H9 (cell line): ENCODE results near the gene OTUD4. TPM values are rescaled to one million over a fixed set of nuclear protein-coding genes. Genes with fewer than 3 reads are reported as not detected.
"Not testable (repeated sequence)": the region's sequence is repeated elsewhere in the genome, so short reads cannot be mapped to it uniquely, and the experiment has no call there.

Source experiments
- DNase-seq: peaks from one replicate; pipeline ENCODE4 v3.0.0-alpha.2; 2017
- H2AFZ ChIP-seq: one replicate; pipeline ENCODE4 v1.6.1; 2013; ENCODE audit warnings: mild to moderate bottlenecking, low read length, control low read depth, moderate library complexity
- H2AK5ac ChIP-seq: 2 replicates; pipeline ENCODE4 v1.6.1; 2013; ENCODE audit warnings: low read length, control low read depth, mixed read lengths; ENCODE audit not compliant: insufficient read length
- H2BK120ac ChIP-seq: one replicate; pipeline ENCODE4 v1.6.1; 2013; ENCODE audit warnings: low read depth, mild to moderate bottlenecking, low read length, control low read depth, inconsistent platforms; ENCODE audit not compliant: poor library complexity, severe bottlenecking
- H2BK12ac ChIP-seq: 2 replicates; pipeline ENCODE4 v1.6.1; 2013; ENCODE audit warnings: low read length, control low read depth, mixed read lengths, low read depth; ENCODE audit not compliant: insufficient read length
- H2BK15ac ChIP-seq: 2 replicates; pipeline ENCODE4 v1.6.1; 2013; ENCODE audit warnings: low read depth, low read length, control low read depth
- H2BK20ac ChIP-seq: one replicate; pipeline ENCODE4 v1.6.1; 2013; ENCODE audit warnings: low read depth, mild to moderate bottlenecking, low read length, control low read depth, inconsistent platforms; ENCODE audit not compliant: poor library complexity, severe bottlenecking
- H2BK5ac ChIP-seq: 2 replicates; pipeline ENCODE4 v1.6.1; 2013; ENCODE audit warnings: low read length, control low read depth, mixed read lengths; ENCODE audit not compliant: insufficient read length
- H3K14ac ChIP-seq: 2 replicates; pipeline ENCODE4 v1.6.1; 2013; ENCODE audit warnings: low read length, control low read depth; ENCODE audit not compliant: insufficient read depth
- H3K18ac ChIP-seq: 2 replicates; pipeline ENCODE4 v1.6.1; 2013; ENCODE audit warnings: low read depth, mild to moderate bottlenecking, mixed read lengths, low read length, control low read depth; ENCODE audit not compliant: insufficient read length
- H3K23ac ChIP-seq: 2 replicates; pipeline ENCODE4 v1.6.1; 2013; ENCODE audit warnings: low read length, control low read depth, mixed read lengths, low read depth; ENCODE audit not compliant: insufficient read length
- H3K23me2 ChIP-seq: 2 replicates; pipeline ENCODE4 v1.6.1; 2013; ENCODE audit warnings: low read depth, mild to moderate bottlenecking, mixed read lengths, low read length, control low read depth; ENCODE audit not compliant: insufficient read length, poor library complexity, severe bottlenecking
- H3K27ac ChIP-seq: 2 replicates; pipeline ENCODE4 v1.5.1; 2013; ENCODE audit warnings: low read length, control low read depth, mixed read lengths, low read depth; ENCODE audit not compliant: insufficient read length
- H3K27me3 ChIP-seq: 2 replicates; pipeline ENCODE4 v1.6.1; 2013; ENCODE audit warnings: low read length, control low read depth, inconsistent platforms; ENCODE audit not compliant: insufficient read depth
- H3K4ac ChIP-seq: 2 replicates; pipeline ENCODE4 v1.6.1; 2013; ENCODE audit warnings: low read depth, mild to moderate bottlenecking, control low read depth, inconsistent platforms, low read length, moderate library complexity
- H3K4me1 ChIP-seq: 2 replicates; pipeline ENCODE4 v1.6.1; 2013; ENCODE audit warnings: low read length, control low read depth, inconsistent platforms; ENCODE audit not compliant: insufficient read depth
- H3K4me2 ChIP-seq: 2 replicates; pipeline ENCODE4 v1.6.1; 2013; ENCODE audit warnings: low read length, control low read depth, mixed read lengths; ENCODE audit not compliant: insufficient read length, insufficient read depth
- H3K56ac ChIP-seq: 2 replicates; pipeline ENCODE4 v1.6.1; 2013; ENCODE audit warnings: low read depth, mild to moderate bottlenecking, mixed read lengths, low read length, control low read depth; ENCODE audit not compliant: insufficient read length
- H3K79me1 ChIP-seq: 2 replicates; pipeline ENCODE4 v1.6.1; 2013; ENCODE audit warnings: low read depth, mild to moderate bottlenecking, moderate library complexity, low read length, control low read depth, inconsistent platforms; ENCODE audit not compliant: insufficient read depth, poor library complexity, severe bottlenecking
- H3K79me2 ChIP-seq: 2 replicates; pipeline ENCODE4 v1.6.1; 2013; ENCODE audit warnings: low read length, control low read depth, inconsistent platforms; ENCODE audit not compliant: insufficient read depth
- H3K9ac ChIP-seq: 2 replicates; pipeline ENCODE4 v1.6.1; 2013; ENCODE audit warnings: low read length, control low read depth, mixed read lengths; ENCODE audit not compliant: insufficient read length; ENCODE audit errors: extremely low read depth
- H3K9me3 ChIP-seq: one replicate; pipeline ENCODE4 v1.6.1; 2013; ENCODE audit warnings: low read depth, low read length, inconsistent platforms; ENCODE audit not compliant: control insufficient read depth
- H3T11ph ChIP-seq: one replicate; pipeline ENCODE4 v1.6.1; 2013; ENCODE audit warnings: mild to moderate bottlenecking, low read length, control low read depth, inconsistent platforms
- H4K20me1 ChIP-seq: one replicate; pipeline ENCODE4 v1.6.1; 2013; ENCODE audit not compliant: control insufficient read depth, insufficient read length, insufficient read depth
- H4K5ac ChIP-seq: 2 replicates; pipeline ENCODE4 v1.6.1; 2013; ENCODE audit warnings: low read depth, mild to moderate bottlenecking, mixed read lengths, low read length, control low read depth; ENCODE audit not compliant: insufficient read length
- H4K8ac ChIP-seq: replicated peaks from 2 replicates; pipeline ENCODE4 v1.6.1; 2013; ENCODE audit warnings: low read length, control low read depth, mixed read lengths, low read depth; ENCODE audit not compliant: insufficient read length
- H4K91ac ChIP-seq: 2 replicates; pipeline ENCODE4 v1.6.1; 2013; ENCODE audit warnings: low read depth, mild to moderate bottlenecking, moderate library complexity, mixed read lengths, low read length, control low read depth; ENCODE audit not compliant: insufficient read length
- H3K27ac Mint-ChIP-seq, 3 experiments: 2 replicates in 2 of 3; 3 replicates in 1 of 3; pipeline ENCODE4 v1.8.0; 2020 to 2021; ENCODE audit warnings: mixed read lengths in 3 of 3, mild to moderate bottlenecking in 1 of 3, moderate library complexity in 1 of 3
- H3K27me3 Mint-ChIP-seq: 2 replicates; pipeline ENCODE4 v1.8.0; 2021; ENCODE audit warnings: low read depth, mild to moderate bottlenecking, moderate library complexity, mixed read lengths
- H3K36me3 Mint-ChIP-seq, 3 experiments: 2 replicates in 2 of 3; 3 replicates in 1 of 3; pipeline ENCODE4 v1.8.0; 2020 to 2021; ENCODE audit warnings: low read depth in 3 of 3, mixed read lengths in 3 of 3; ENCODE audit not compliant: insufficient read depth in 1 of 3
- H3K4me1 Mint-ChIP-seq, 2 experiments: 2 replicates each; pipeline ENCODE4 v1.8.0; 2020; ENCODE audit warnings: mixed read lengths in 2 of 2
- H3K4me3 Mint-ChIP-seq, 2 experiments: 2 replicates in 1 of 2; 3 replicates in 1 of 2; pipeline ENCODE4 v1.8.0; 2020 to 2021; ENCODE audit warnings: mild to moderate bottlenecking in 2 of 2, mixed read lengths in 2 of 2, moderate library complexity in 1 of 2
- H3K9me3 Mint-ChIP-seq, 2 experiments: 2 replicates in 1 of 2; 3 replicates in 1 of 2; pipeline ENCODE4 v1.8.0; 2020; ENCODE audit warnings: mild to moderate bottlenecking in 2 of 2, mixed read lengths in 2 of 2, moderate library complexity in 1 of 2
- CTCF ChIP-seq: fragments of 200-600 bp; sonication (generic); conservative IDR thresholded peaks from 3 replicates; pipeline ENCODE4 v1.8.0; 2021; ENCODE audit warnings: antibody characterized with exemption, mild to moderate bottlenecking
- WGBS: extraction: QIAGEN DNeasy Blood & Tissue Kit; methylation state at CpG from one replicate; pipeline ENCODE4 v1.1.7; 2013; ENCODE audit warnings: missing lambda C conversion rate, low lambda C conversion rate, mixed read lengths; ENCODE audit not compliant: insufficient read length; ENCODE audit errors: extremely low coverage; 5-methylcytosine and 5-hydroxymethylcytosine counted together
- total RNA-seq: library from RNA; stranded (reverse); gene quantifications from 2 replicates; pipeline ENCODE4 v1.2.1, GENCODE V29; 2021

OTUD4 gene
- total RNA-seq, 1 experiment from 2014 or later, result 59.0 TPM

- Histone ChIP-seq H3T11ph (no peak overlapping the region), H2BK20ac (no peak overlapping the region), H3K79me2 (no peaks in the 10 kb centered on the region), H3K18ac (no peak overlapping the region), H2BK12ac (no peak overlapping the region), H3K23ac (no peak overlapping the region), H3K9ac (no peak overlapping the region), H3K23me2 (no peaks in the 10 kb centered on the region), H4K8ac (no peak overlapping the region), H3K27me3 (no peaks in the 10 kb centered on the region), H3K79me1 (no peaks in the 10 kb centered on the region), H2BK15ac (no peak overlapping the region), H3K14ac (no peak overlapping the region), H2AFZ (no peak overlapping the region), H2BK5ac (no peak overlapping the region), H4K91ac (no peak overlapping the region), H2BK120ac (no peak overlapping the region), H3K4me2 (no peak overlapping the region), H3K4me1 (no peaks in the 10 kb centered on the region), H3K56ac (no peak overlapping the region), H3K9me3 (no peaks in the 10 kb centered on the region), H4K5ac (no peak overlapping the region), H3K4ac (no peak overlapping the region), H3K27ac (no peak overlapping the region), H2AK5ac (no peak overlapping the region), H4K20me1 (no peaks in the 10 kb centered on the region)
- Mint-ChIP-seq H3K27ac (no peak overlapping the region), H3K4me1 (no peaks in the 10 kb centered on the region), H3K9me3 (no peaks in the 10 kb centered on the region), H3K27me3 (no peaks in the 10 kb centered on the region), H3K4me3 (no peak overlapping the region), H3K36me3 (peaks cover 39 to 81% (median 71%) of the 10 kb centered on the region in 3 experiments; a peak in 6 of 7 replicates)
- DNase-seq, result no peak
- no CpG with 5 or more reads among the region's 3 CpGs for WGBS
- TF ChIP-seq CTCF, result no peak
Observed at GRCh38 chr4:145148980-145149379, 31.4 kb downstream of the OTUD4 start.

- not testable (repeated sequence) for H3K23ac ChIP-seq, DNase-seq, H2BK15ac ChIP-seq, H3K4me3 Mint-ChIP-seq, H4K8ac ChIP-seq, H4K20me1 ChIP-seq, H3K27me3 Mint-ChIP-seq, H3K9me3 ChIP-seq, H2BK5ac ChIP-seq, H4K5ac ChIP-seq, H3K56ac ChIP-seq, H2BK20ac ChIP-seq, H4K91ac ChIP-seq, H2BK12ac ChIP-seq, H3K18ac ChIP-seq, H3K4me2 ChIP-seq, H3K9me3 Mint-ChIP-seq, H3K23me2 ChIP-seq, H3K14ac ChIP-seq, H3K9ac ChIP-seq, H3K79me1 ChIP-seq, H3K27ac Mint-ChIP-seq, H3K4me1 Mint-ChIP-seq, H3K4me1 ChIP-seq, H2BK120ac ChIP-seq, H2AK5ac ChIP-seq, H3K79me2 ChIP-seq, H3K4ac ChIP-seq, H3T11ph ChIP-seq, H3K27me3 ChIP-seq, H3K27ac ChIP-seq, H2AFZ ChIP-seq
- H3K36me3 Mint-ChIP-seq, result peaks cover 23 to 48% (median 38%) of the 10 kb centered on the region in 3 experiments; a peak in 6 of 7 replicates
- WGBS, result no CpG with 5 or more reads among the region's 1 CpG
Observed at GRCh38 chr4:145136219-145136618, 44.2 kb downstream of the OTUD4 start.
